NCI-H1694 (cell line): Measurements from ENCODE around the gene CLCN1.

ENCODE experiments used
- DNase-seq: peaks from one replicate; lab custom pipeline; 2025; lab: John Stamatoyannopoulos, UW

Gene CLCN1

GRCh38 chr7:143396625-143397556, 81.0 kb downstream of the CLCN1 start:
- DNase-seq, result no peak

GRCh38 chr7:143397710-143398530, 82.0 kb downstream of the CLCN1 start:
- DNase-seq, result no peak

GRCh38 chr7:143398616-143399015, 82.7 kb downstream of the CLCN1 start:
- DNase-seq, result no peak

GRCh38 chr7:143399151-143399550, 83.2 kb downstream of the CLCN1 start:
- no peak for DNase-seq

- DNase-seq, result no peak
Observed at GRCh38 chr7:143399642-143400041, 83.7 kb downstream of the CLCN1 start.

GRCh38 chr7:143401265-143401664, 85.4 kb downstream of the CLCN1 start:
- no peak for DNase-seq
